PFSK-1 (cell line): ENCODE measurements around the gene SMIM17.

ENCODE experiments used
- POLR2AphosphoS5 ChIP-seq: IDR thresholded peaks from 2 replicates; pipeline ENCODE4 v1.6.1; 2012; ENCODE audit warnings: low read depth, mild to moderate bottlenecking, control low read depth, low read length, moderate library complexity
- REST ChIP-seq, 2 experiments: IDR thresholded peaks; 2 replicates each; pipeline versions ENCODE4 v1.6.1 to v1.8.0; 2011 to 2012; ENCODE audit warnings: low read depth in 2 of 2, low read length in 2 of 2, control low read depth in 1 of 2, inconsistent platforms in 1 of 2, mild to moderate bottlenecking in 1 of 2, moderate library complexity in 1 of 2; ENCODE audit not compliant: insufficient read depth in 1 of 2
- SIN3A ChIP-seq: IDR thresholded peaks from 2 replicates; pipeline ENCODE4 v1.6.1; 2012; ENCODE audit warnings: mild to moderate bottlenecking, low read length, moderate library complexity, borderline replicate concordance; ENCODE audit not compliant: insufficient read depth
- TAF1 ChIP-seq: IDR thresholded peaks from 2 replicates; pipeline ENCODE4 v1.6.1; 2012; ENCODE audit warnings: low read length, control low read depth, borderline replicate concordance; ENCODE audit not compliant: insufficient read depth

GRCh38 chr19:56661248-56661647, 18.3 kb downstream of the SMIM17 start:
- TF ChIP-seq TAF1 (no peak), POLR2AphosphoS5 (no peak), REST (IDR thresholded peaks at IDR 0.05; ENCODE audit: insufficient read depth in 1 of 2, low read depth in 2 of 2, low read length in 2 of 2) (no peak), SIN3A (no peak)
